GM18499 (cell line): ENCODE results near the gene SLC47A1.

Experiments
- ATAC-seq: cut with Tn5 transposase; IDR thresholded peaks from one replicate; pipeline ENCODE4 v1.9.1; 2021; ENCODE audit warnings: moderate number of reproducible peaks; ENCODE audit not compliant: insufficient read depth, unreplicated experiment

The SLC47A1 gene

DNA sequence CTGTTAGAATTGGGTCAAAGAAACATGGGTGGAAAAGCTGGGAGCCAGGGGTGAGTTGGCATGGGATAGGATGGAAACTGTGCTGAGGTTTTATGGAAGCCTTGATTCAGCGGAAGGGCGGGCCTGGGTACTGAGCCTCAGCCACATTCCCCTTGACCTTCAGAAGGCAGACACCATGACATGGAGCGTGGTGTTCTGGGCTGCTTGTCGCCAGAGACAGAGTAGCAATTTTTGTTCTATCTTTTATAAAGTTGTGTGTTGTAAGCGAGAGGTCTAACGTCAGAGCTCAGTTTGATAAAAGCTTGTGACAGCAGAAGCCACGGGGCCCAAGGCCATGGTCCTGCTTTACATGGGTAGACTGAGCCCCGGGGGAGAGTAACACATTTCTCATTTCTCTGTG, 50.2 kb downstream of the SLC47A1 start:
- no peak for ATAC-seq

DNA sequence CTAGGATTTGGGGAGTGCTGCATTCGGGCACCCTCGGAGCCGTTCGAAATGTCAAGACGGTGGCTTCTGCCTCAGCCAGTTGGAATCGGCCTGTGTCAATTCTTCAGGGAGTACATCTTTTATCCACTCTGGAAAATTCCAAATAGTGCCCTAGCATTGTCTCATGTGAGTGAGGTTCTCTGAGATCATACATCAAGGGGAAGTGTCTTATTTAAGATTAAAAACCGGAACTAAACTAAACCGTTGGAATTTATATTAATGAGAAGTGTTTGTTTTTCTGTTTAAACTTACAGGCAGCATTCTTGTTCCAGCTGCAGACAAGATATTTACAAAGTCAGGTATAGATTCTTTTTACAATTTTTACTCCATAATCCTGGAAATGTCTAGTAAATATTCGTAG, 56.8 kb downstream of the SLC47A1 start:
- ATAC-seq: no peak

DNA sequence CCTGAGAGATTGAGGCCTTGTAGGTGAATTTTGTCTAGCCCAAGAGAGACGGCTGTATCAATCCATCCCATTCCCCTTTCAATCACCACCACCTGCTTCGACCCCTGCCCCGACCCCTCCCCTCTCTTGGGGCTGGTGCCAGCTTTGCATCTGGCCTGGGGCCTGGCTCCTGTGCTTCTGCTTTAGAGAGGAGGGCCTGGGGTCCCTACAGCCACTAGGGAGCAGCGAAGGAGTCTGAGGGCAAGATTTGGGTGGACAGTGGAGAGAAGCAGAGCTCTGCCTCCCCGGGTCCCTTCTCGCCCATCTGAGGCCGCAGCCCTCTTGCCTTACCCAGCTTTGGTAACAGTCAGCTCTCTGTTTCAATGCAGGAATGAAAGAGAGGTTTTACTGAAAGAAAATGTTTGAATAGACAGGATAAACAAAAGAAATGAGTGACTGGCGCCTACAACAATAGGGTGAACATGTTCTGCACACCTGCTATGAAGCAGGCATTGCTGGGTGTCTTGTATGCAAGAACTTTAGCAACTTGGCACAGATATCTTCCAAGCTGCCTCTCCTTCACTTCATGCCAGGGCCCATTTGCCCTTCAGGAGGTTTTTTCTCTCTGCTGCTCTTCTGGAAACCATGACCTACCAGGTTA, 57.4 kb downstream of the SLC47A1 start:
- no peak for ATAC-seq

DNA sequence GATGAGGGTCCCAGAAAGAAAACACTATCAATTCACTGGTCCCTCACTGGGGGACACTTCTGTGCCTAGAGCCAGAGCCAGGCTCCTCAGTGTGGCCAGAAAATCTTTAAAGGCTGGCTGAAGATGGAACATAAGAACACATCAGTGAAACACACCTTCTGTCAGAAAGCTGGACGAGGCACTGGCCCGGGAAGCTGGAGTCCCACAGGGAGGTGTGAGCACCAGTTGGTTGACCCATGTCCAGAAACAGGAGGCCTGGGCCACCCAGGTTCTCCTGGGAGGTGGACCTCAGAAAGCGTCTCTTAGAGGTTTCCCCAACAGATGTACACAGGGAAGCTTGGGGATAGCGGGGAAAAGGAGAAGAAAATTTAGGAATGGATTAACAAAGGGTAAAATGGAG, 58.7 kb downstream of the SLC47A1 start:
- ATAC-seq: no peak

DNA sequence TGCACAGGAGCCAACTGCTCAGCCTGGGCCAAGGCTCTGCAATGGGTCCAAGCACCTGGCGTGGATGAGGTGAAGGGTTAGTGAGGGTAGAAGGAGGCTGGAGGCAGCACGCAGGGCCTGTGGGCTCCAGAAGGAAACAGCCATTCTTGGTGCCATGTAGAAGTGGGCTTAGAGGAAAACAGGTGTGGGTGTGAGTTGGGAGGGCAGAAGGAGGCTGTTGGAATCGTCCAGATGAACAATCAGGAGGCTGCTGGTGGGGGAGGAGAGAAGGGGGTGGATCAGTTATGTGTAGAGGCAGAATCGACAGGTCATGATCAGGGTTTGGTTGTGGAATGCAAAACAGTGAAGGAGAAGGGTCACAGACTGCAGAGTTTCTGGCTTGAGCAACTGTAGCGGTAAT, 63.2 kb downstream of the SLC47A1 start:
- no peak for ATAC-seq

DNA sequence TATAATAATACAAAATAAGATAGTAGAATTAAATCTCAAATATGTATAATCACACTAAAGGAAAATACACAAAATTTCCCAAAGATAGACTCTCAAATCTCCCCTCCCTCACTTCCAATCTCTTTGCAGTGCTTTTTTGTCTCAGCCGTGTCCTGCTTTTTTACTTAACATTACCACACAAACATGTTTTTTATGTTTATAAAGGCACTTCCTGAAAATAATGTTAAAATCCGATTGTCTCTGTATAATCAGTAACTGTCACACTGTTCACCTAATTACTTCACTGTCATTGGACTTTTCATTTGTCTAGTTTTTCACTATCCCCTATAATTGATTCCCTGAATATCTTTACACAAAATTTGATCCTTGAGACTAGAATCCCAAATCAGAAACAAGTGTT, 76.7 kb downstream of the SLC47A1 start:
- no peak for ATAC-seq

DNA sequence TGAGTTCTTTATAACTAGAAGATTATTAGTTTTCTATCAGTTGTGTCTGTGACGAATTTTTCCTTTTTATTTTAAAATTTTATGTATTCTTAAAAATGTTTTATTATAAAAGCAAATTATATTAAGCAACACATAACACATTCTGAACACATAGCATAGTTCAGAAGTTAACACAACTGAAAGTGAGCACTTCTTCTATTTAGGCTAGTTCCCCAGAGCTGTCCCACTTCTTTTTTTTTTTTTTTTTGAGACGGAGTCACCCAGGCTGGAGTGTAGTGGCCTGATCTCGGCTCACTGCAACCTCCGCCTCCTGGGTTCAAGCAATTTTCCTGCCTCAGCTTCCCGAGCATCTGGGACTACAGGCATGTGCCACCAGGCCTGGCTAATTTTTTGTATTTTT, 77.2 kb downstream of the SLC47A1 start:
- no peak for ATAC-seq

DNA sequence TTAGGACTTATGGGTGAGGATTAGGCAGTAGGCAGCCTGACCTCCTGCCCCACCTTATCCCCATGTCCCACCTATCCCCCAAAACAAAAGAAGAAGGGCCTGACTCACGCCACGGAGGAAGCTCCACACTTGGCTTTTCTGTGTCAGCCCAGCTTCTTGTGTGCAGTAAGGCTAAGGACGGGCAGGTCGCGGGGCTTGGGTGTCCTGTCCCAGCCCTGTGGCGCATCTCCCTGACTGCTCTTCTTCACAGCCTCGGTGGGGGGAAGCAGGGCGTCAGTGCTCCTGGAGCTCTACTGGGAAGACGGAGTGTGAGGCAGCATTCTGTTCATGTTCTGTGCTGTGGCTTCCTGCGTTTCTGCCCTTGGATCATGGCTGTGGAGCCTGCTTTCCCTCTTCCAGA, 80.3 kb downstream of the SLC47A1 start:
- no peak for ATAC-seq

DNA sequence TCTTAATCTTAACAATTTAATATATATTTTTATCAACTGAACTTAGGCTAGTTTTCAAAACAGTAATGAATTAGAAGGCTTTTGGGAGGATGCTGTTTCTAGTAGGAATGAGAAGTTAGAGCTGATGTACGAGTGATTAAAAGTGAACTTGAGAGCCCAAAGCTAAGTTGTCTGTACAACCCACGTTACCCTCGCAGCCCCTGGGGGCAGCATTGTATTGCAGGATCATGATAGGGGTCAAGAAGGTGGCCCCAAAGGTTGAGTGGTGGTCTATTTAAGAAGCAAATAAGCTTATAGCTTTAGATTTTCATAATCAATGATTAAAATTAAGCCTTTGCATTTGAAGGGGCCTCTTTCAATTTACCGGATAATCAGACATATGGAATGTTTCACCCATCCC, 81.2 kb downstream of the SLC47A1 start:
- no peak for ATAC-seq

DNA sequence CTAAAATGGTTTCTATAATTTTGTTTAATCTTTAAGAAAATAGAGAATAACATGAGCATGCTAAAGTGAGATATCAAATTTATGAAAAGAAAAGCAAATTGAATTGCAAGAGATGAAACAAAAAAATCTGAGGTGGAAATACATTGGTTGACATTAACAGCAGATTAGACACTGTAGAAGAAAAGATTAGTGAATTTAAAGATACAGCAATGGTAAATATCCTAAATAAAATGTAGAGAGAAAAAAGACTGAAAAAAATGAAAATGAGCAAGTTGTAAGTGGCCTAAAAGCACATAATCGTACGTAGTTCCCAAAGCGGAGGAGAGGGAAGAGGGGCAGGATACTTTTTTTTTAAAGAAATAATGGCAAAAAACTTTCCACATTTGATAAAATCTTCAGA, 84.4 kb downstream of the SLC47A1 start:
- no peak for ATAC-seq

DNA sequence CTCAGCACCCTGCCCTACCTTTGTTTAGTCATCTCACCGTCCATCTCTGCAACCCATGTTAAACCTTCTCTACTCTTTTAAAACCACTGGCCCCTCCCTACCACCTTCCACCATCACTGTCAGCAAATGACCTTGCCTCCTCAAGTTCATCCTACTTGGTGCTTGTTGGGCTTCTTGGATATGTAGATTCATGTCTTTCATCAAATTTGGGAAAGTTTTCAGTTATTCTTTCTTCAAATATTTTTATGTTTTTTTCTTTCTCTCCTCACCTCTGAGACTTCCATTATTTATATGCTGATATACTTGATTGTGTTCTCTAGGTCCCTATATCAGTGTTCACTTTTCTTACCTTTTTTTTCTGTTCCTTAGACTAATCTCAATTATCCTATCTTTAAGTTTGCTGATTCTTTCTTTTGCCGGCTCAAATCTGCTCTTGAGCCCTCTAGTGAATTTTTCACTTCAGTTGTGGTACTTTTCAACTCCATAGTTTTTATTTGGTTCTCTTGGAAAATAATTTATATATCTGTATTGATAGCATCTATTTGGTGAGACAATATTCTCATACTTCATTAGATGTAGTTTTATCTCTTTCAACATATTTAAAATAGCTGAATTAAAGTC, 86.2 kb downstream of the SLC47A1 start:
- no peak for ATAC-seq

DNA sequence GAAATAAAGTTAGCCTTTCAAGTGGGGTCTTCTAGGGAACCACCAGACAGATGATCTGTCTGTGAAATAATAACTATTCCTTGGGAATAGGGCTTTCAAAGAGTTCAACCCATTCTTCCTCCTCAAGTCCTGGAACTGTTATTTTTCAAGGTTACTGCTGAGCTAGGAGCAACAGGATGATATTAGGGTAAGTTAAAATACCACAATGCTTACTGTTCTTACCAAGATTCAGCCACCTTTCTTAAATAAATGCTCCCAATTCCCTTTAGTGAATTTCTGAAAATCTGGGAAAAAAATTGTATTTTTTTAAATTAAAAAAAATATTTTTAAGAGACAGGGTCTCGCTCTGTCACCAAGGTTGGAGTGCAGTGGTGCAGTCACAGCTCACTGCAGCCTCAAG, 88.0 kb downstream of the SLC47A1 start:
- no peak for ATAC-seq

DNA sequence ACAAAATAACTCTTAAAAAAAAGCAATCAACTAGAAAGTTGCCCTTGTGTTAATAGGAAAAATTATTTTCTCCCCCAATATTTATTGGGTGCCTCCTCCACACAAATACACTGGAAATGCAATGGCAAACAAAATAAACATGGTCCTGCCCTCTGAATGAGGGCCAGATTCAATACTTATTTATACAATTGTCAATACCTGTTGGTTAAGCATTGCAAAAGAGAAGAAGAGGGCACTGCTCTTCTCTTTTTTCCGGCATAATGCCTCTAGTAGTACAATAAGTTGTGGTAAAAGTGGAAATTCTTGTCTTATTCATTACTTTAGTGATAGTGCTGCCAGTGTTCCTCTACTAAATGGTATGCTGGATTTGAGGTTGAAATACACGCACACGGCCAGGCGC, 92.4 kb downstream of the SLC47A1 start:
- no peak for ATAC-seq
